CD4-positive, alpha-beta T cell treated with Interferon gamma for 1 hour (primary cell): ENCODE data around the gene GOLGA8T.
"Not testable (repeated sequence)": the region's sequence is repeated elsewhere in the genome, so short reads cannot be mapped to it uniquely, and the experiment has no call there.

Experiments used
- DNase-seq: peaks from one replicate; pipeline ENCODE4 v3.0.0-alpha.2; 2020

Gene GOLGA8T

DNA sequence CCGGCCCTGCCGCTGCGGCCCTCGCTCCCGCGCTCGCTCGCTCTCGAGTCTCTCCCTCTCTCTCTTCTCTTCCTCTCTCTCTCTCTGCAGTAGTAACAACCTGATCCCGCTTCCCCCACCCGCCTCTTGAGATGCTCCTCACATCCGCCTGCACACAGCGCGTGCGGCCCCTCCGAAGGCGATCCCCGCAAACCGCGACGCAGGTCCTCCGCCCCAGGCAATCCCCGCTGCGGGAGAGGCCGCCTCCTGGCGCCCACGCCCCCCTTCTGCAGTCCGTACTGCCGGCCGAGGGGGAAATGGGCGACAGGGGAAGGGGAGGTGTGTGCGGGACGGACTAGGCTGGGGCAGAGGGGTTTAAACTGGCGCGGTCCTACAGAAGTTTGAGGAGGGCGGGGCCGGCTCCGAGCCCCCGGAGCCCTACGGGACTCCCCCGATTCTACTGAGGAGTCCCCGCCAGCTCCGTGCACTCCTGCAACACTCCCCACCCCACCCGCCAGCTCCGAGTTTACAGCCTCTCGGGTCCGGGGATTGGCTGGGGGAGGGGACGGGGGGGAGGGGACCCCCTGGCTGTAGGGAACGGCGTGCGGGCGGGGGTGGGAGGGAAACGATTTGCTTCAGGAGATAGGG is 57.4 kb downstream of the GOLGA8T start:
- DNase-seq: not testable (repeated sequence)

DNA sequence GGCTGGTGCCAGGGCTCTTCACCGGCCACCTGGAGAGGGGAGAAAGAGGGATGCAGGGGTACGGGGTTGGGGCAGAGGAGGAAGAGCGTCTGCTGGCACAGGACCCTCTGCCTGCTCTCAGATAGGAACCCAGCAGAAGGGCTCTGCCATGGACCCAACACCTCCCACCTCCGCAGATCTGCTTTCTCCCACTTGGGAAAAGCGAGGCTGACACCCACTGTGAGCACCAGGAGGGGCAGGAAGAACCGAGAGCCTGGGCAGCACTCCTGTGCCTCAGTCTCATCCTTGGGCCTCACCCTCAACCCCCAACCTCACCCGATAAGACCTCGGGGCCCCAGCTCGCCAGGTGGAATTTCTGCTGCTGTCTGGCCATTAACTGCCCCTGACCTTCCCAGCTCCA is 58.0 kb downstream of the GOLGA8T start:
- DNase-seq: not testable (repeated sequence)
